GM19324 (cell line): ENCODE measurements around the gene VPS37C.

Experiments
- ATAC-seq: cut with Tn5 transposase; IDR thresholded peaks from one replicate; pipeline ENCODE4 v1.9.1; 2021; ENCODE audit warnings: mild to moderate bottlenecking, moderate library complexity; ENCODE audit not compliant: unreplicated experiment, low FRiP score

VPS37C gene

DNA sequence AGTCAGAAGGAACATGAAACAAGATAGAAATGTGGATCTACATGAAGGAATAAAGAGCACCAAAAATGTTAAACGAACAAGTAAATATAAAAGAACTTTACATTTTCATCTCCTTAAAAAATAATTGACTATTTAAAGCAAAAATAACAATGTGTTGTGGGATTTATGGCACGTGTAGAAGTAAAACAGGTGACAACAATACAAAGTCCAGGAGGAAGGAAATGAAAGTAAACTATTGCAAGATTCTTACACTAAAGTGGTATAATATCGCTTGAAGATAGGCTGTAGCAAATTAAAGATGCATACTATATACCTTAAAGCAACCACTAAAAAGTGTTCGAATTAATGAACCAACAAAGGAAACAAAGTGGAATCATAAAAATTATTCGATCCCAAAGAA lies 5.5 kb downstream of the VPS37C start:
- no peak for ATAC-seq

DNA sequence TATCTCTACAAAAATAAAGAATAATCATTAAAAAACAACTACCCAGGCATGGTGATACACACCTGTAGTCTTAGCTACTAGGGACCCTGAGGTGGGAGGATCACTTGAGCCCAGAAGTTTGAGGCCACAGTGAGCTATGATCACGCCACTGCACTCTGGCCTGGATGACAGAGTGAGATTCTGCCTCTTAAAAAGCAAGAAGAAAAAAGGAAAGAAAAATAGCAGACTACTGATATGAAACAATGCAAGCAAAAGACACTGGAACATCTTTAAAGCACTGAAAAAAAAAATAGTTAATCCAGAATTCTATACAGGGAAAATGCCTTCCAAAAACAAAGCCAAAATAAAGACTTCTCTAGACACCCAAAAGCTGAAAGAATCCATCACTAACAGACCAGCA lies 5.9 kb downstream of the VPS37C start:
- no peak for ATAC-seq

DNA sequence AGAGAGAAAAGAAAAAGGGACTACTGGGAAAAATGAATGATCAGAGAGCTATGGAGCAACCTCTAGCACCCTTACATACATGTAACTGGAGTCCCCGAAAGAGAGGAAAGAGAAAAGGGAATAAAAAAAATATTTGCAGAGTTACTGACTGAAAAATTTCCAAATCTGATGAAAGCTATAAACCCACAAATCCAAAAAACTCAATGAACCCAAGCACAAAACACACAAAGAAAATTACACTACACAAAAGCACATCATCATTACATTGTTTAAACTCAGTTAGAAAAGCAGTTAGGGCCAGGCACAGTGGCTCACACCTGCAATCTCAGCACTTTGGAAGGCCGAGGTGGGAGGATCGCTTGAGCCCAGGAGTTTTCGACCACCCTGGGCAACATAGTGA lies 6.7 kb downstream of the VPS37C start:
- ATAC-seq: no peak

DNA sequence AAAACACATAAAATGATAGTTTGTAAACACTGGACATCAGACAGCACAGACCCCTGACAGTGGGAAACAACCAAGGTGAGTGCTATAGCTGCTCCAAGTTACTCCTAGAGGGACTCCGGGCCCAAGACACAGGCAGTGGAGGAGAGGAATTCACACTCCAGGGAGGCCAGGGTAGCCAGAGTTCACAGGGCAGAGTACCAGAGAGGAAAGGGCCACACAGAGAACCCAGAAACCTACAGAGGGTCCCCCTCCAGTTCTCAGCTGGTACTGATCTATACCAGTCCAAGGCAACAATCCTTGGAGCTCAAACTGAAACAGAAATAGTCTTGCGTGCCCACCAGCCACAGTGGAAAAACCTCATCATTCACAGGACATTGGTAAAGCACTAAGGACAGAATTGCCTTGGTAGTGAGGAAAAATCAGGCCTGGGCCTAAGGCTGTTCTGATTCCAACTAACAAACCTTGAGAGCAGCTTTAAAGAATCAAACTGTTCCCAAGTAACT lies 7.6 kb downstream of the VPS37C start:
- no peak for ATAC-seq

DNA sequence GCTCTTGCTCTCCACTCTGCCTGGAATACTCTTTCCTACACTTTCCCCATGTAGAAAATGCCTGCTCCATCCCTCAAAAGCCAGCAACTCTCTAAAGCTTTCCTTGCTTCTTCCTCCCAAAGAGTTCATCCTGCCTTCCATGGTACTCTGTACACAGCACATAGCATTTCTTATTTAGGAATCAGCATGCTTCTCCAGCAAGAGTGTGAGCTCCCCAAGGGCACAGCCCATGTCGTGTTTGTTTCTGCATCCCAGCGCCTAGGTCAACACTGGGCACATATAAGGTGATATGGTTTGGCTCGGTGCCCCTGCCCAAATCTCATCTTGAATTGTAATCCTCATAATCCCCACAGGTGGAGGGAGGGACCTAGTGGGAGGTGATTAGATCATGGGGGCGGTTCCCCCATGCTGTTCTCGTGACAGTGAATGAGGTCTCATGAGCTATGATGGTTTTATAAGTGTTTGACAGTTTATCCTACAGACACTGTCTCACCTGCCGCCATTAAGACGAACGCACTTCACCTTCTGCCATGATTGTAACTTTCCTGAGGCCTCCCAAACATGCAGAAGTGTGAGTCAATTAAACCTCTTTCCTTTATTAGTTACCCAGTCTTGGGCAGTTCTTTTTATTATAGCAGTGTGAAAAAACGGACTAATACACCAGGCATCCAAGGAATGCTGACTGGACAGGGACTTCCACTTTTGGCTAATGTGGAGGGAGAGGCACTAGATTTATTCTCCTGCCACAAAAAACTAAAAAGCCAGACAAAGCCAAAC lies 8.2 kb downstream of the VPS37C start:
- no peak for ATAC-seq

DNA sequence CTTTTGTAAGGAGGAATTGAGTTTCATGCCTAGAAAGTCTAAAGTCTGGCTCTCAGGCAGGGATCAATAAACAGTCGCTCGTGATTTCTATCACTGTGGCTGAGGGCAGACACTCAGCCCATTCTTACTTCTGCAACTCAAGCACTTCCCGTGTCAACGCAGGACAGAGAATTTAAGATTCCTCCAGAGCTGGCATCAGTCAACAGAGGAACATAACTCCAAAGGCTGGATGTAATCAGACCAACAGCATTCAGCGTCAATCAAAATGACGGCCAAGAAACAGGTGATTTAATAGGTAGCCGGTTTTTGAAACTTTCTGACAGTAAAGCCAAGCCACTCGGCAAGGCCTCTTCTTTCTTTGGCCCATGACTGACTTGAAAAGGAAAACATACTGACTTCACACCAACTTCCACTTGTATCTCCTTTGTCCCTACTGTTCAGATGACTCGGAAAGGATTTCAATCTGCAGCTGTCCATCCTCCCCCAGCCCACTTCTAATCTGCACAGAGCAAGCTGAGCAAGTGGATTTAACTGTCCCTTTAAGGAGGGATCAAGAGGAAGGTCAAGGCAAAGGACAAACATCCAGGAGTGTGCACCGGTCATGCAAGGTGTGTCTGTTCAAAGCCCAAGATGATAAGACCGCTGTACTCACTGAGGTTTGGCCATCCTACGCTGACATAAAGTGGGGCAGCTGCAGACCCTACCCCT lies 9.5 kb downstream of the VPS37C start:
- ATAC-seq: no peak

DNA sequence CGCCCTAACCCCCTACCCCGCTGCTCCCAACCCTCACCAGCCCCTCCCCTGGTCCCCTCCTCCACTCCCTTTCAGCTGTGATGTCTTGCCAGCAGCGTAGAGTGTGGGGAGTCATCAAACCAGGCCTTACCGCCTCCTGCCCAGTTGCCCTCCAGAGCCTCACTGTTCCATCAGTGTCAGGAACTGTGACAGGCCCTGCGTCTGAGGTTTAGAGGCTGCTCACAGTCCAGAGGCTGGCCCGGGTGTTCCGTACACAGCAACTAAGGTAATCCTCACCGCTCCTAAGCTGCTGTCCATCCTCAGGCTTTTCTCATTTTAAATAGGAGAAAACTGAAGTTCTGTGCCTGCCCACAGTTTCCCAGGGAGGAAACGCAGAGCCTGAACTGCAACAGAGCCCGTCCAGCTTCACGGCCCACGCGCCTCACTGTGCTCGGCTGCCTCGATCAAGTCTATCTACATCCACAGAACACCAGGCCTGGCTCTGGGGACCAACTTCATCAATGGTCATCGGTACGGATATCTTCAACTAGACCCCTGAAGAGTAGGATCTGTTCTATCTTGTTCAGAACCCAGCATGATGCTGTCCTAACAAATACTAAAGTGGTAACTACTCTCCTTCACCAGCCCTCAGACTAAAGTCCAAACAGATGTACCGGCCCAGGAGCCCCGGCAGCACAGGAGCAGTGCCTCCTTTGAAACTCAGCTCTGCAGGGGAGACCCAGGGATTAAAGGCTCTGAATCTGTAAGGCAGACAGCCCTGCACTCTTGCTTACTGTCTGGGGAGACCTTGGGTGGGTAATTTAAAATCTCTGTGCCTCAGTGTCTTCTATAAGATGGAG lies 10.3 kb downstream of the VPS37C start:
- ATAC-seq: no peak

DNA sequence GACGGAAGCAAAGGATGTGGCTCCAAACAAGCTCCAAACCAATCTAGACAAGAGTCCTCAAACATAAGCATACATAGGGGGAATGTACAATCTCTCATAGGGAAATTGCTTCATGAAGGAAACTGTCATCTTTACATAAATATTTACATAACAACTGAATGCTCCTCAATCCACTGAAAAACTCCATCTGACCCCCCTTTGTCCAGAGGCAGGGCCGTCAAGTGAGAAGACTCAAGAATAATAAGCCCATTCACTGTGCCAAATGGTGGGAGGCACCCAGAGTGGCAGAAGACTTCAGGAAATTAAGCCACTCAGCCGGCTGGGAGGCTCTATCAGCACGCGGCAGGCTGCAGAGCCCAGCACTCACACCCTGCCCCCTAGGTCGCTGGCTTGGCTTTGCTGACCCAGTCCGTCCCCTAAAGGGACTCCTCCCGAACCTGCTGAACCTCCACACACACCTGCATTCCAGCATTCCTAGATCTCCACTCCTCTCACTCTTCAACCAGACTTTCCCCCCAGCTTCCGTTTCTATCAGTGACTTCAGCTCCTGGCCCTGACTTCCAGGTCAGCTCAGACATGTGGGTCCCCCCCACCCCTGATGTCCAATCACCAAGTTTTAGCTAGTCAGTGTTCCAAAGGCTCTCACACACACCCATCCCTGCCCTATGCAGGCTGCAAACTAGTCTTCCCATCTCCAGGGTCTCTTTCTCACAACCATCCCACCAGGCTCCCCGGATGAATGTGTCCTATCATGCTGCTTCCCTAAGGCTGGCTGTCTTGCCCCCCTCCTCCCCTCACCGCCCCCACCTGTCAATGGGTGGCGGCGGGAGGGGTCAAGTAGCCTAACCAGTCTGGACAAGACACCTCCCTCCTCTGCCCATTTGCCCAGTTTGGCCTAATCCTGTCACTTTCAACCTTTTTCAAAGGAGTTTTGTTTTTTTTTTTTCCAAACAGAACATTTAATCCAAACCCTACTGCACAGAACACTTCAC lies 11.3 kb downstream of the VPS37C start:
- ATAC-seq: no peak

DNA sequence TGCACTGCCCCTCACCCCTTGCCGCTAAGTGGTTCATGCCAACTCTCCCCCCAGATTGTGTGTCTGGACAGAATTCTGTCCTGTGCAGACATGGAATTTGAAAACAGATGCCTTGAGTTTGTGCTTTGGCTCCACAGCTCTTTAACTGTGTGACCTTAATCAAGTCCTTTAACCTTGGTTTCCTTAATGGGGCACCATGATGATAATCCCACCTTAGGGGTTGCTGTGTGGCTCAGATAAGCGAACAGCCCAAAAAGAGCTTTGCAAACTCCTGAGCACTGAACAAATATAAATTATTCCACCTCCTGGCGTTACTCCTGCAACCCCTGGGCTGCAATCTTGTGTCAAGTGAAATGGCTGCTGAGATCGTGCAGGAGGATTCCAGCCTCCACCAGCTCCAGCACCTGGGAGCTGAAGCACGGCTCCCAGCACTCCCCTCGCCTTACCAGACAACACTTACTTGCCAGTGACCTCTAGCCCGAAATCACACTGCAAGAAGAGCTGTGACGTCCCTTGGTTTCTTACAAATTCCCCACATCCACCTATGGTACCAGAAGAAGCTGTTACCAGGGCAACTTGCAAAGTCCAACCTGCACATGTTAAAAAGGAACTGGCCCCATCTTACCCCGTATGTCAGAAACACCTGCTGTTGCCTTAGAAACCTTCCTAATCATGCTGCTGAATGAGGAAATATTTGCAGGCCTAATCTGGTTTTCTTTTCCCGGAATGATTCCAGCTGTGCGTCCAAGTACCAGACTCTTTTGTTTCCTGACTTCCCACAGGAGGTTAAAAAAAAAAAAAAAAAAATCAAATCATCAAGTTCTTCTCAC lies 13.2 kb downstream of the VPS37C start:
- ATAC-seq: no peak

DNA sequence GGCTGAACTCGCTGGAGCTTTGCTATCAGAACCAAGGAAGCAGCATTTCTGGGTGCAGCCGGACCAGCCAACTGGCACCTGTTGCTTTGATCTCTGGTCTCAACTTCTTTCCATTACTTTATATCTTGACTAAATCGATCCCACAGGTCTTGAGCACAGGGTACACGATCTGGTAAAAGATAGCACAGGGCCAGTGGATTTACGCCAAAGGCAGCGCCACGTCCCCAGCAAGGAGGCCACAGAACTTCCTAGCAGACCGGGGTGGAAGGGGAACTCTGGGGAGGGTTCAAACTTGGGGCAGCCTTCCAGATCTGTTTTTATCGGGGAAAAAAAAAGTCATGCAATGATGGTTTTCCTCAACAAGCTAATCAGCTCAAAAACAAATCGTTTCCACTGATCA lies 14.0 kb downstream of the VPS37C start:
- no peak for ATAC-seq

DNA sequence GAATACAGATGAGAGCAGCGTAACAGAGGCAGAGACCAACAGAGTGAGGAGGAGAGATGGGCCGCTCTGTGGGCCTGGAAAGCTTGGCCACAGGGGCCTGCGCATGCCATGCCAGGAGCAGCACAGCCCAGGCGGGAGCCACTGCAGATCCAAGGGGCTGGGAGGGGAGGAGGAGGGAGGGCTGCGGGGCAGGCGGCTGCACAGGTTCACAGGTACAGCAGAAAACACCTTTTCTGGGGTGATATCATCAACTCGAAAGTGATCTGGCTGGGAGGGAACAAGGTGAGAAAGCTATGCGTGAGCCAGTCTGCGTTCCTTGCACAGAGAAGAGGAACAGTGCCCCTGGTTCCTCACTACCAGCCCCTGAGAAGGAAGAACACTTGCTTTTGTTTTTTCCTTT lies 14.8 kb downstream of the VPS37C start:
- ATAC-seq: no peak

DNA sequence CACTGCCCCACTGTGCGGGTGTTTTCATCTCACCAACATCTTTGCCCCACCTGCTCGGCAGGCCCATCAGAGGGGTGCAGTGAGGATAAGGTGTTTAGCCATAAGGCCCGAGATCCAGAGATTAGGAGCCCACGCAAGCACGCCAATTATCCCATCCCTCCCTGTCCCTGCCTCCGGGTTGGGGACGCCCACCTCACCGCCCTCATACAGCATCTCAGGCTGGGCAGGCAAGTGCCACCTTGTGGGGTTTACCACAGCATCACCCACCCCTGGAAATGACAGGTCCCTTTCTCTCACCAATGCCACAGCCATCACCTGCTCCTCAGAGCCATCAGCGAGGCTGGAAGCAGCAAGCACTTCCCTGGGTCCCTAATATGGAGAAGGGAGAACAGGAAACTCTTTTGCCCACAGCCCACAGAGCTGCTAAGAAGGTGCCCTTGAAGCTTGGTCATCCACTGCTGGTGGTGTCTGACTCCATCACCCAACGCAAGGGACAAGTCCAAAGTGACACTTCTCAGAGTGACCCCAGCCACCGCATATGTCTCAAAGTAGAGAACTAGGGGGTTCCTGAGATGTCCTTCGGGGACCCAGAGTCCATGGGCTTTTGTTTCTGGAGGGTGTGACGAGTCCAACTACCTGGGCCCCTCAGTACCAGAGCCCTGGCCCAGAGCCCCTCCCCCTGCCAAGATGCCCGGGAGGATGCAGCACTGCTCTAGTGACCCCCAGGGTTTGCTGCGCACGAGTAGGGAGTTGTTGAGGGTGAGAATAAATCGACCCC lies 15.8 kb downstream of the VPS37C start:
- no peak for ATAC-seq

DNA sequence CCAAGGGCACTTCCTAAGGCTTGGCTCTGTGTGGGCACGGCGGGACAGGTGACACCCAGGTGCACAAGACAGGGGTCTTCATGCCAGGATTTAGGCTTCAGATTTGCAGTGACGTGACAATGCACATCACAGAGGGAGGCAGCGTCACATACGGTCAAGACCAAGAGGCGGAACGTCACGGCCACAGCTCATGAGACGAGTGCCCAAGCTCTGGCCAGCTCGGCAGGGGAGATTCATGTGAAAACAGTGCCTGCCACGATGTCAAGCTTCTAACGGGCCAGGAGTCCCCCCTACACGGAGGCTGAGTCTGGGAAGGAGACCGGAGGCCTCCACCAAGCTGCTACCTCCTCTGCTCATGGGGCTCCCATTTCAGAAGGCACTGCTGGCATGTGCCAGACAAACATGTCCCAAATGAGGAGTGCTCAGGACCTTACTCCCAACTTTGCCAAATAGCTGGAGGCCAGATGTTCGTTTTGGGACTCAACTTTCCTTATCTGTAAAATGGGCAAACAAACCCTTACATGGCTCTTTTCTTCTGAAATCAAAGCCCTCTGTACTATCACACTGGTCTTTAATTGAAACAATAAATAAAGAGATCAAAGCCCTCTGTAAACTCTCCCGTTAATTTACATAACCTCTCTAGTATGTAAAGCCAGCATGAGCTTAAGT lies 16.6 kb downstream of the VPS37C start:
- ATAC-seq: no peak

DNA sequence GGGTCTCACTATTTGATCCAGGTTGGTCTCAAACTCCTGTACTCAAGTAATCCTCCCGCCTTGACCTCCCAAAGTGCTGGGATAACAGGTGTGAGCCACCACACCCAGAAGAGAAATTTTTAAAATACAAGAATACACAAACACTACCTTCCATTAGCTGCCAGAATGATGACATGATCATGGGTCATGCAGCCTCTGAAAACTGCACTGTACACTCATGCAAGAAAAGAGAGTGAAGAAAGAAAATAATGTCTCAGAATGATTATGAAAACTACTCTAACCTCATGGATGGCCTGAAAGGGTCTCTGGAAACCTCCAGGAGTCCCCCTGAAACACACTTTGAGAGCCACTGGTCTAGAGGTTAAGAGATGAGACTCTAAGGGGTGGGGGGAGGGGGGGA lies 18.8 kb downstream of the VPS37C start:
- ATAC-seq: no peak

DNA sequence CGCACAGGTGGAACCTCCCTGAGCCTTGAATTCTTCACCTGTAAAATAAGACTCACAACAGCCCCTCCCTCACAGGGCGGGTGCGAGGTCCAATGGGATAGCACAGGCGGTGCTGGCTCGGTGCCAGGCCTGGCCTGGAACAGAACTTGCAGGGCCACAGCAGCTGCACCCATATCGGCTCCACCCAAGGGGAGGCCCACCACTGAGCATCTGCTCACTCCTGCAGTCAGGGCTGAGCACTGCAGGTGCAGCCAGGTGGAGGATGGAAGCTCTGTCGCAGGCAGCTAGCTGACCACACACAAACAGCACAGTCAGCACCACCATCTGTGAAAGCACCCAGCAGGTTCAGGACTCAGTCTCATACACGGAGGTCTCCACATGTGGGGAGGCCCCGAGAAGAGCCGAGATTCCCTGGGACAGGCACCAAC lies 19.6 kb downstream of the VPS37C start:
- no peak for ATAC-seq

DNA sequence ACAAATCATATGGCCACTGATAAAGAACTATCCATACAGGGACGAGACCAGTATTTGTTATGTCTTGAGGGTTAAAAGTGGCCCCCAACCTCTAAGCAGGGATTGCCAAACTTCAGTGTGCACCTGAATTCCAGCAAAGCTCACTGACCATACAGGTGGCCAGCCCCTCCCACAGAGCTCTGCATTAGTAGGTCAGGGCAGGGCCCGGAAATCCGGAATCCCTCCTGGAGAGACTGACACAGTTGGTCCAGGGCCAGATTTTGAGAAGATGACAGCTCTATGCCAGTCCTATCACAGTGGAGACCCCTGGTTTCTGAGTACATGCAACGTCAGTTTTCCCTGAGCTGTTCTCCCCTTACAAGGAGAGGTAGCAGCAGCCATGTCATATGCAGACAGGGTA lies 20.8 kb downstream of the VPS37C start:
- no peak for ATAC-seq

DNA sequence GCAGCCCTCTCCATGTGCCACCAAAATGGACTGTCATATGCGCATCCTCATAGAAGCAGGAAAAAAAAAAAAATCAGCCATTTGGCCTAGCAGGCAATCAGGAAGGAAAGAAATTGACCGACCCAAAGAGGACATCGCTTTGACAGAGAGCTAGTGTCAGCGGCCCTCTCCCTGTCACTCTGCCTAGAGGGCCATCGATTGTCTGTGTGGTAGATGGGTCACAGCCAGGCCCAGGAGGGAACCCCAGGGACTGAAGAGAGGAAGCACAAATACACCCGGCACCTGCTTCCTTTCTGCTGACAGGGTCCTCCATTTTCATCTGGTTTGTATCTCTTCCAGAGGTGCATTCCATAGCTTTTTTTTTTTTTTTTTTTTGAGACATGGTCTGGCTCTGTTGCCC lies 21.8 kb downstream of the VPS37C start:
- no peak for ATAC-seq

DNA sequence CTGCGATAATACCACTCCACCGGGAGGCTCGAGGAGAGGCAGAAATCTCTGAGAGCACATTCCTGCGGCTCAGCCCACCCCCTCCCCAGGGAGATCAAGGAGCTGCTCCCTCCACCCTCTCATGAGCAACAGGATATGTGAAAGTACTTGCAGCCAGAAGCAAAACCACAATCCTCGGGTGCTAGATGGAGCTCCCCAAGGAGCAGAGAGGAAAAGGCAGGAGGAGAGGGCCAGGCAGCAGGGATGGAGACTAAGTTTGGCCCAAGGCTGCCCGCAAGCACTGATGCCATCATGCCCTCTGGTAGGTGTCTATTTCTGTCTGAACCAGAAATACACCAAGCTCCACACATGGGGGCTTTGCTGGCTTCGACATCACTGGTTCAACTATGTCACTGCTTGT lies 22.3 kb downstream of the VPS37C start:
- no peak for ATAC-seq
